ENCODE measurements around the gene PRKCH.

Gene PRKCH

GRCh38 chr14:61321385-61322010 is at the start of gene PRKCH:
TSS of gene PRKCH (plus strand) at chr14:61321579. CDS start at chr14:61322102, 523 bp downstream.
- DNase-seq (ENCODE audit: low read depth) = no peak

GRCh38 chr14:61277232-61277631 is 44.1 kb upstream of the PRKCH start:
- DNase-seq (ENCODE audit: low read depth) = no peak

GRCh38 chr14:61277784-61278183 is 43.6 kb upstream of the PRKCH start:
- DNase-seq (ENCODE audit: low read depth) = no peak

- DNase-seq (ENCODE audit: low read depth) = no peak
Observed at GRCh38 chr14:61279082-61279481, 42.3 kb upstream of the PRKCH start.

- no peak for DNase-seq (ENCODE audit: low read depth)
Observed at GRCh38 chr14:61280092-61280525, 41.3 kb upstream of the PRKCH start.

- DNase-seq (ENCODE audit: low read depth) = no peak
Observed at GRCh38 chr14:61280526-61281185, 40.7 kb upstream of the PRKCH start.

- DNase-seq (ENCODE audit: low read depth) = no peak
Observed at GRCh38 chr14:61281186-61281947, 40.0 kb upstream of the PRKCH start, which contains the start of gene TMEM30B. TSS of gene TMEM30B (minus strand) at chr14:61281338. CDS start at chr14:61281147, 191 bp downstream.

GRCh38 chr14:61281948-61282275 is 39.5 kb upstream of the PRKCH start:
- no peak for DNase-seq (ENCODE audit: low read depth)

GRCh38 chr14:61282746-61283145 is 38.6 kb upstream of the PRKCH start:
- no peak for DNase-seq (ENCODE audit: low read depth)

- DNase-seq (ENCODE audit: low read depth) = no peak
Observed at GRCh38 chr14:61284001-61284400, 37.4 kb upstream of the PRKCH start.

- no peak for DNase-seq (ENCODE audit: low read depth)
Observed at GRCh38 chr14:61285364-61285763, 36.0 kb upstream of the PRKCH start.

- no peak for DNase-seq (ENCODE audit: low read depth)
Observed at GRCh38 chr14:61287196-61287595, 34.2 kb upstream of the PRKCH start.

- no peak for DNase-seq (ENCODE audit: low read depth)
Observed at GRCh38 chr14:61288228-61288627, 33.2 kb upstream of the PRKCH start.

GRCh38 chr14:61288720-61289119 is 32.7 kb upstream of the PRKCH start:
- no peak for DNase-seq (ENCODE audit: low read depth)

GRCh38 chr14:61290701-61291100 is 30.7 kb upstream of the PRKCH start:
- no peak for DNase-seq (ENCODE audit: low read depth)

- no peak for DNase-seq (ENCODE audit: low read depth)
Observed at GRCh38 chr14:61296151-61296550, 25.2 kb upstream of the PRKCH start.

GRCh38 chr14:61296719-61297502 is 24.5 kb upstream of the PRKCH start:
- DNase-seq (ENCODE audit: low read depth) = peak; percentile 31

- no peak for DNase-seq (ENCODE audit: low read depth)
Observed at GRCh38 chr14:61297581-61297980, 23.8 kb upstream of the PRKCH start.

GRCh38 chr14:61298824-61299223 is 22.6 kb upstream of the PRKCH start:
- DNase-seq (ENCODE audit: low read depth) = no peak

- no peak for DNase-seq (ENCODE audit: low read depth)
Observed at GRCh38 chr14:61300209-61300608, 21.2 kb upstream of the PRKCH start.

- no peak for DNase-seq (ENCODE audit: low read depth)
Observed at GRCh38 chr14:61300754-61301153, 20.6 kb upstream of the PRKCH start.

- no peak for DNase-seq (ENCODE audit: low read depth)
Observed at GRCh38 chr14:61304688-61305087, 16.7 kb upstream of the PRKCH start.
